SH-SY5Y (cell line): Measurements from ENCODE around the gene TNFRSF17.

Source experiments
- GATA2 ChIP-seq: IDR thresholded peaks from 2 replicates; pipeline ENCODE4 v1.6.1; 2011; ENCODE audit warnings: mild to moderate bottlenecking, low read depth, low read length
- GATA3 ChIP-seq: IDR thresholded peaks from 2 replicates; pipeline ENCODE4 v1.6.1; 2011; ENCODE audit warnings: low read depth, mild to moderate bottlenecking, low read length, moderate library complexity

GRCh38 chr16:11956558-11956957, 8.5 kb upstream of the TNFRSF17 start:
- TF ChIP-seq GATA2: no peak
- no peak for TF ChIP-seq GATA3
